Activated naive CD8-positive, alpha-beta T cell (primary cell): ENCODE data around the gene MYO16.
A peak's percentile ranks its signal among the peaks of the same experiment; 100 is the strongest.

Experiments used
- H3K27ac Mint-ChIP-seq: one replicate; pipeline ENCODE4 v1.8.0; 2021; ENCODE audit warnings: mixed read lengths
- H3K27me3 Mint-ChIP-seq: one replicate; pipeline ENCODE4 v1.8.0; 2021; ENCODE audit warnings: mixed read lengths
- H3K36me3 Mint-ChIP-seq: one replicate; pipeline ENCODE4 v1.8.0; 2021; ENCODE audit warnings: mixed read lengths
- H3K4me1 Mint-ChIP-seq: one replicate; pipeline ENCODE4 v1.8.0; 2021; ENCODE audit warnings: low read depth, mixed read lengths
- H3K4me3 Mint-ChIP-seq: one replicate; pipeline ENCODE4 v1.8.0; 2021; ENCODE audit warnings: mild to moderate bottlenecking, mixed read lengths
- H3K9me3 Mint-ChIP-seq: one replicate; pipeline ENCODE4 v1.8.0; 2021; ENCODE audit warnings: low read depth, mixed read lengths

MYO16 gene

GRCh38 chr13:108924541-108924940 is 295.1 kb downstream of the MYO16 start:
- H3K4me3 Mint-ChIP-seq: no peak overlapping the region
- H3K4me1 Mint-ChIP-seq: no peaks in the 10 kb centered on the region
- H3K9me3 Mint-ChIP-seq: no peaks in the 10 kb centered on the region
- H3K27me3 Mint-ChIP-seq: peaks cover 4% of the 10 kb centered on the region
- H3K36me3 Mint-ChIP-seq: no peaks in the 10 kb centered on the region
- H3K27ac Mint-ChIP-seq: no peak overlapping the region

GRCh38 chr13:108925070-108925469 is 295.7 kb downstream of the MYO16 start:
- no peaks in the 10 kb centered on the region for H3K4me1 Mint-ChIP-seq
- H3K27ac Mint-ChIP-seq: no peak overlapping the region
- H3K27me3 Mint-ChIP-seq: peaks cover 4% of the 10 kb centered on the region
- no peak overlapping the region for H3K4me3 Mint-ChIP-seq
- no peaks in the 10 kb centered on the region for H3K36me3 Mint-ChIP-seq
- no peaks in the 10 kb centered on the region for H3K9me3 Mint-ChIP-seq

GRCh38 chr13:108926862-108927261 is 297.5 kb downstream of the MYO16 start:
- Mint-ChIP-seq H3K27ac (no peak overlapping the region), H3K36me3 (no peaks in the 10 kb centered on the region), H3K4me3 (no peak overlapping the region)

GRCh38 chr13:108927615-108928014 is 298.2 kb downstream of the MYO16 start:
- Mint-ChIP-seq H3K9me3 (no peaks in the 10 kb centered on the region), H3K27me3 (peaks cover 6% of the 10 kb centered on the region), H3K27ac (no peak overlapping the region), H3K36me3 (no peaks in the 10 kb centered on the region), H3K4me1 (no peaks in the 10 kb centered on the region), H3K4me3 (no peak overlapping the region)

More at GRCh38 chr13:108926862-108927261, 297.5 kb downstream of the MYO16 start:
- Mint-ChIP-seq H3K9me3 (no peaks in the 10 kb centered on the region), H3K27me3 (peaks cover 5% of the 10 kb centered on the region), H3K4me1 (no peaks in the 10 kb centered on the region)

- no peaks in the 10 kb centered on the region for H3K4me1 Mint-ChIP-seq
These were observed 300.3 kb downstream of the MYO16 start for GRCh38 chr13:108929532-108930206.

GRCh38 chr13:108932196-108932595 is 302.8 kb downstream of the MYO16 start:
- Mint-ChIP-seq H3K4me3 (no peak overlapping the region), H3K9me3 (peaks cover 2% of the 10 kb centered on the region), H3K27me3 (peaks cover 10% of the 10 kb centered on the region), H3K27ac (peak overlapping the region; percentile 70), H3K4me1 (no peaks in the 10 kb centered on the region), H3K36me3 (no peaks in the 10 kb centered on the region)

More at GRCh38 chr13:108929532-108930206, 300.3 kb downstream of the MYO16 start:
- Mint-ChIP-seq H3K9me3 (no peaks in the 10 kb centered on the region), H3K27me3 (peaks cover 7% of the 10 kb centered on the region), H3K4me3 (no peak overlapping the region), H3K27ac (no peak overlapping the region), H3K36me3 (no peaks in the 10 kb centered on the region)

GRCh38 chr13:108933061-108933460 is 303.6 kb downstream of the MYO16 start:
- H3K27ac Mint-ChIP-seq: no peak overlapping the region
- H3K36me3 Mint-ChIP-seq: no peaks in the 10 kb centered on the region
- H3K4me3 Mint-ChIP-seq: no peak overlapping the region
- H3K27me3 Mint-ChIP-seq: peaks cover 13% of the 10 kb centered on the region
- H3K9me3 Mint-ChIP-seq: peaks cover 6% of the 10 kb centered on the region
- H3K4me1 Mint-ChIP-seq: no peaks in the 10 kb centered on the region

- Mint-ChIP-seq H3K4me1 (no peaks in the 10 kb centered on the region), H3K27ac (no peak overlapping the region), H3K9me3 (peaks cover 6% of the 10 kb centered on the region)
These were observed 308.7 kb downstream of the MYO16 start for GRCh38 chr13:108938155-108938554.

GRCh38 chr13:108940121-108940520 is 310.7 kb downstream of the MYO16 start:
- Mint-ChIP-seq H3K4me1 (no peaks in the 10 kb centered on the region), H3K27me3 (peaks cover 9% of the 10 kb centered on the region), H3K4me3 (no peak overlapping the region), H3K9me3 (peaks cover 6% of the 10 kb centered on the region), H3K27ac (no peak overlapping the region), H3K36me3 (no peaks in the 10 kb centered on the region)

More at GRCh38 chr13:108938155-108938554, 308.7 kb downstream of the MYO16 start:
- no peak overlapping the region for H3K4me3 Mint-ChIP-seq
- H3K36me3 Mint-ChIP-seq: no peaks in the 10 kb centered on the region
- H3K27me3 Mint-ChIP-seq: peaks cover 13% of the 10 kb centered on the region

- Mint-ChIP-seq H3K27ac (no peak overlapping the region), H3K4me1 (no peaks in the 10 kb centered on the region), H3K9me3 (no peaks in the 10 kb centered on the region), H3K36me3 (no peaks in the 10 kb centered on the region), H3K4me3 (no peak overlapping the region), H3K27me3 (peaks cover 3% of the 10 kb centered on the region)
These were observed 314.4 kb downstream of the MYO16 start for GRCh38 chr13:108943842-108944241.

GRCh38 chr13:108944760-108945159 is 315.3 kb downstream of the MYO16 start:
- H3K4me1 Mint-ChIP-seq: no peaks in the 10 kb centered on the region
- H3K27me3 Mint-ChIP-seq: peaks cover 2% of the 10 kb centered on the region
- H3K4me3 Mint-ChIP-seq: no peak overlapping the region
- H3K36me3 Mint-ChIP-seq: no peaks in the 10 kb centered on the region
- H3K27ac Mint-ChIP-seq: no peak overlapping the region
- H3K9me3 Mint-ChIP-seq: no peaks in the 10 kb centered on the region

- Mint-ChIP-seq H3K4me3 (no peak overlapping the region), H3K9me3 (no peaks in the 10 kb centered on the region), H3K4me1 (no peaks in the 10 kb centered on the region), H3K27ac (no peak overlapping the region), H3K27me3 (peaks cover 2% of the 10 kb centered on the region), H3K36me3 (no peaks in the 10 kb centered on the region)
These were observed 318.2 kb downstream of the MYO16 start for GRCh38 chr13:108947551-108948030.

GRCh38 chr13:108948251-108948671 is 318.9 kb downstream of the MYO16 start:
- H3K9me3 Mint-ChIP-seq: no peaks in the 10 kb centered on the region

GRCh38 chr13:108950333-108951010 is 321.1 kb downstream of the MYO16 start:
- Mint-ChIP-seq H3K9me3 (no peaks in the 10 kb centered on the region), H3K4me1 (no peaks in the 10 kb centered on the region), H3K36me3 (no peaks in the 10 kb centered on the region), H3K27ac (no peak overlapping the region), H3K4me3 (no peak overlapping the region), H3K27me3 (peaks cover 8% of the 10 kb centered on the region)

More at GRCh38 chr13:108948251-108948671, 318.9 kb downstream of the MYO16 start:
- no peak overlapping the region for H3K4me3 Mint-ChIP-seq
- H3K27ac Mint-ChIP-seq: no peak overlapping the region
- peaks cover 2% of the 10 kb centered on the region for H3K27me3 Mint-ChIP-seq
- H3K36me3 Mint-ChIP-seq: no peaks in the 10 kb centered on the region
- H3K4me1 Mint-ChIP-seq: no peaks in the 10 kb centered on the region

- Mint-ChIP-seq H3K36me3 (no peaks in the 10 kb centered on the region), H3K27me3 (peaks cover 10% of the 10 kb centered on the region), H3K4me3 (no peak overlapping the region), H3K27ac (no peak overlapping the region), H3K4me1 (no peaks in the 10 kb centered on the region), H3K9me3 (no peaks in the 10 kb centered on the region)
These were observed 326.3 kb downstream of the MYO16 start for GRCh38 chr13:108955741-108956140.
